HCT116 (cell line): Measurements from ENCODE around the gene DLG2. TPM values are rescaled to one million over a fixed set of nuclear protein-coding genes. Genes with fewer than 3 reads are reported as not detected.

ENCODE experiments used
- ATAC-seq: fragments of 200-7000 bp; cut with Tn5 transposase; 2 replicates; pipeline ENCODE4 v1.9.1; 2020; ENCODE audit warnings: mild to moderate bottlenecking, moderate library complexity
- BruUV-seq: library from RNA; stranded (reverse); fragments of 400-500 nt; replicated peaks from 2 replicates; lab custom pipeline; 2021; lab: Mats Ljungman, UMichigan
- CTCF ChIA-PET: fragments of 300-600 bp; sonication (Branson Sonifier 250); formaldehyde crosslinking; loops from one replicate; lab custom pipeline; 2021; ENCODE audit warnings: antibody characterized with exemption; lab: Charles Lee
- POLR2A ChIA-PET: fragments of 300-600, 350-600 bp; sonication (Branson Sonifier 250); formaldehyde crosslinking; loops from one replicate; lab custom pipeline; 2021; ENCODE audit warnings: antibody characterized with exemption; lab: Charles Lee
- RAD21 ChIA-PET, 2 experiments: fragments of 300-600 bp; sonication (Branson Sonifier 250); formaldehyde crosslinking; loops; one replicate each; lab custom pipeline; 2023; ENCODE audit warnings: low total read pairs in 2 of 2; ENCODE audit not compliant: uncharacterized antibody in 2 of 2, unreplicated experiment in 2 of 2, low non-redundant PET in 1 of 2; lab: Charles Lee
- DNase-seq: peaks from one replicate; pipeline ENCODE4 v3.0.0-alpha.2; 2010; ENCODE audit warnings: low read depth, low spot score
- H2AFZ ChIP-seq: fragments of 200-600 bp; shearing (Covaris generic), sonication (generic); 2 replicates; pipeline ENCODE4 v1.6.1; 2017; ENCODE audit warnings: low read depth, mixed run types, mixed read lengths, antibody characterized with exemption, low read length; ENCODE audit not compliant: poor library complexity, severe bottlenecking
- H3K27ac ChIP-seq: 2 replicates; pipeline ENCODE4 v1.5.1; 2012; ENCODE audit warnings: low read depth, low read length
- H3K27me3 ChIP-seq: fragments of 200-600 bp; sonication (generic); 2 replicates; pipeline ENCODE4 v1.6.1; 2016; ENCODE audit warnings: mixed run types, low read length, mixed read lengths; ENCODE audit not compliant: insufficient read depth
- H3K36me3 ChIP-seq, 2 experiments: fragments of 200-500 bp in 1 of 2; fragments of 200-600 bp in 1 of 2; sonication (Bioruptor generic) in 1 of 2; sonication (generic) in 1 of 2; 2 replicates each; pipeline versions ENCODE4 v1.5.1 to v1.6.1; 2014 to 2016; ENCODE audit warnings: low read length in 2 of 2, inconsistent platforms in 1 of 2, mixed read lengths in 1 of 2, mixed run types in 1 of 2; ENCODE audit not compliant: insufficient read depth in 2 of 2, control insufficient read depth in 1 of 2
- H3K4me1 ChIP-seq, 2 experiments: fragments of 200-600 bp in 1 of 2; sonication (generic) in 1 of 2; 2 replicates each; pipeline versions ENCODE4 v1.5.1 to v1.6.1; 2012 to 2017; ENCODE audit warnings: low read length in 2 of 2, inconsistent platforms in 1 of 2, mild to moderate bottlenecking in 1 of 2, mixed read lengths in 1 of 2, mixed run types in 1 of 2, moderate library complexity in 1 of 2; ENCODE audit not compliant: insufficient read depth in 2 of 2, control insufficient read depth in 1 of 2
- H3K4me2 ChIP-seq: fragments of 200-600 bp; sonication (generic); 2 replicates; pipeline ENCODE4 v1.6.1; 2017; ENCODE audit warnings: mixed run types, low read length, mixed read lengths
- H3K4me3 ChIP-seq, 2 experiments: fragments of 200-600 bp in 1 of 2; sonication (generic) in 1 of 2; replicated peaks in 1 of 2; 2 replicates each; pipeline ENCODE4 v1.5.1; 2011 to 2016; ENCODE audit warnings: low read length in 2 of 2, control low read depth in 1 of 2, low read depth in 1 of 2, mild to moderate bottlenecking in 1 of 2, mixed read lengths in 1 of 2, mixed run types in 1 of 2
- H3K79me2 ChIP-seq: fragments of 200-600 bp; sonication (generic); 2 replicates; pipeline ENCODE4 v1.6.1; 2017; ENCODE audit warnings: mild to moderate bottlenecking, mixed run types, low read length, moderate library complexity, mixed read lengths; ENCODE audit not compliant: insufficient read depth
- H3K9ac ChIP-seq: fragments of 200-600 bp; sonication (generic); 2 replicates; pipeline ENCODE4 v1.6.1; 2016; ENCODE audit warnings: low read length, mixed read lengths
- H3K9me2 ChIP-seq: fragments of 200-600 bp; sonication (generic), shearing (Covaris generic); 2 replicates; pipeline ENCODE4 v1.6.1; 2017; ENCODE audit warnings: mixed run types, mild to moderate bottlenecking, moderate library complexity; ENCODE audit not compliant: insufficient read depth
- H3K9me3 ChIP-seq, 2 experiments: fragments of 200-500 bp in 1 of 2; fragments of 200-600 bp in 1 of 2; sonication (Bioruptor generic) in 1 of 2; sonication (generic) in 1 of 2; 2 replicates each; pipeline ENCODE4 v1.6.1; 2014 to 2017; ENCODE audit warnings: low read length in 2 of 2, mixed read lengths in 2 of 2, inconsistent platforms in 1 of 2, low read depth in 1 of 2, mild to moderate bottlenecking in 1 of 2, mixed run types in 1 of 2, moderate library complexity in 1 of 2; ENCODE audit not compliant: control insufficient read depth in 1 of 2, insufficient read depth in 1 of 2
- H4K20me1 ChIP-seq: fragments of 200-600 bp; sonication (generic), shearing (Covaris generic); 2 replicates; pipeline ENCODE4 v1.6.1; 2017; ENCODE audit warnings: mixed run types, mild to moderate bottlenecking, moderate library complexity; ENCODE audit not compliant: insufficient read depth
- CBX3 ChIP-seq: IDR thresholded peaks from 2 replicates; pipeline ENCODE4 v1.6.1; 2012; ENCODE audit warnings: low read depth
- CEBPB ChIP-seq: IDR thresholded peaks from 2 replicates; pipeline ENCODE4 v1.6.1; 2012; ENCODE audit warnings: low read depth
- EGR1 ChIP-seq: IDR thresholded peaks from 2 replicates; pipeline ENCODE4 v1.6.1; 2012; ENCODE audit warnings: low read depth
- EZH2phosphoT487 ChIP-seq: fragments of 200-600 bp; IDR thresholded peaks from 2 replicates; pipeline ENCODE4 v1.6.1; 2018; ENCODE audit warnings: antibody characterized with exemption, borderline replicate concordance
- FOSL1 ChIP-seq: IDR thresholded peaks from 2 replicates; pipeline ENCODE4 v1.6.1; 2012; ENCODE audit warnings: low read depth
- JUND ChIP-seq: IDR thresholded peaks from 2 replicates; pipeline ENCODE4 v1.6.1; 2012
- POLR2A ChIP-seq: IDR thresholded peaks from 2 replicates; pipeline ENCODE4 v1.7.0; 2011; ENCODE audit warnings: borderline replicate concordance; ENCODE audit not compliant: insufficient read depth, insufficient read length; ENCODE audit errors: extremely low read depth
- SIN3A ChIP-seq: IDR thresholded peaks from 2 replicates; pipeline ENCODE4 v1.6.1; 2012; ENCODE audit warnings: low read depth
- ZFX ChIP-seq: fragments of 450-650 bp; IDR thresholded peaks from 2 replicates; pipeline ENCODE4 v1.6.1; 2017
- intact Hi-C: fragments of 100-400 bp; cut with micrococcal nuclease; formaldehyde crosslinking; loops from 2 replicates; pipeline ENCODE4 v1.10.0; 2022
- total RNA-seq: library from RNA; stranded (reverse); gene quantifications from one replicate; pipeline ENCODE4 v1.2.1, GENCODE V29; 2021; ENCODE audit not compliant: unreplicated experiment
- TF ChIP-seq, protein P1 (sequence below), 3 experiments: fragments of 200-600 bp in 1 of 3; sonication (generic) in 1 of 3; IDR thresholded peaks in 2 of 3; conservative IDR thresholded peaks in 1 of 3; 2 replicates each; pipeline ENCODE4 v1.5.1; 2012 to 2017; ENCODE audit warnings: low read depth in 2 of 3, low read length in 2 of 3, antibody characterized with exemption in 1 of 3, borderline replicate concordance in 1 of 3, control low read depth in 1 of 3, mild to moderate bottlenecking in 1 of 3, mixed read lengths in 1 of 3, mixed run types in 1 of 3, moderate library complexity in 1 of 3; ENCODE audit not compliant: insufficient read depth in 1 of 3
- TF ChIP-seq, protein P2 (sequence below): IDR thresholded peaks from 2 replicates; pipeline ENCODE4 v1.6.1; 2012; ENCODE audit warnings: low read depth
- TF ChIP-seq, protein P3 (sequence below): IDR thresholded peaks from 2 replicates; pipeline ENCODE4 v1.6.1; 2012

DLG2 gene
- total RNA-seq, 1 experiment from 2014 or later: 2.4 TPM

DNA sequence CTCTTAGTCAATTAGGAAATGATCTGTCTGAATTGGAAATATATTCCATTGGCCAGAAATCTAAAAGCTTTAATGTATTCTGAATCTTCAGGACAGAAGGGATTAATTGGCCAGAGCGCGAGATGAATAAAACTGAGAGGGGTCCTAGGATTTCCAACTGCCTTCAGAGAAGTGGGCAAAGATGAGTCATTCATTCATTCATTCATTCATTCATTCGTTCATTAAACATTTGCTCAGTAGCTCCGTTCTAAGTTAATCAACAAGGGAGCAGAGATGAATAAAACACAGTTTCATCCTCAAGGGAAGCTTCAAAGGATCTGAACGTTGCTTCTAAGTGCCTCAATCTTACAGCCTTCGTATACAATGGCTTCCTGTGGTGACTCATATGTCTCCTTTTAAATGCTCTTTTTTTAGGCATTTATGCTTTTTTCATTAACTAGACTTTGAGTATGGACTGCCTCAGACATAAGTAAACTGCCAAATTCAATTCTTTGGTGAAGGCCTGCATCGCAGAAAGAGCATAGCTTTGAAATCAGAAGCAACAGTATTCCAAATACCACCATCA, 1803.6 kb downstream of the DLG2 start:
- H2AFZ ChIP-seq: no peak overlapping the region
- CTCF ChIA-PET: no interaction called here

More for the DNA sequence above, 1803.6 kb downstream of the DLG2 start:
- DNase-seq (no peak), ATAC-seq (no peak)
- H3K27ac ChIP-seq: no peak overlapping the region
- H3K9me2 ChIP-seq: no peaks in the 10 kb centered on the region
- intact Hi-C loops: loop anchor here (5.0 to 10.0 kb wide), 2 partner anchors 891 to 1046 kb away; no protein-coding TSS in a partner anchor
- POLR2A ChIA-PET: no interaction called here
- TF ChIP-seq EZH2phosphoT487 (no peak), POLR2A (no peak), CEBPB (no peak), ZFX (no peak), CBX3 (no peak), SIN3A (no peak), FOSL1 (no peak), EGR1 (no peak), JUND (no peak)
- TF ChIP-seq, protein P1, sequence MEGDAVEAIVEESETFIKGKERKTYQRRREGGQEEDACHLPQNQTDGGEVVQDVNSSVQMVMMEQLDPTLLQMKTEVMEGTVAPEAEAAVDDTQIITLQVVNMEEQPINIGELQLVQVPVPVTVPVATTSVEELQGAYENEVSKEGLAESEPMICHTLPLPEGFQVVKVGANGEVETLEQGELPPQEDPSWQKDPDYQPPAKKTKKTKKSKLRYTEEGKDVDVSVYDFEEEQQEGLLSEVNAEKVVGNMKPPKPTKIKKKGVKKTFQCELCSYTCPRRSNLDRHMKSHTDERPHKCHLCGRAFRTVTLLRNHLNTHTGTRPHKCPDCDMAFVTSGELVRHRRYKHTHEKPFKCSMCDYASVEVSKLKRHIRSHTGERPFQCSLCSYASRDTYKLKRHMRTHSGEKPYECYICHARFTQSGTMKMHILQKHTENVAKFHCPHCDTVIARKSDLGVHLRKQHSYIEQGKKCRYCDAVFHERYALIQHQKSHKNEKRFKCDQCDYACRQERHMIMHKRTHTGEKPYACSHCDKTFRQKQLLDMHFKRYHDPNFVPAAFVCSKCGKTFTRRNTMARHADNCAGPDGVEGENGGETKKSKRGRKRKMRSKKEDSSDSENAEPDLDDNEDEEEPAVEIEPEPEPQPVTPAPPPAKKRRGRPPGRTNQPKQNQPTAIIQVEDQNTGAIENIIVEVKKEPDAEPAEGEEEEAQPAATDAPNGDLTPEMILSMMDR (IDR thresholded peaks at IDR 0.05 in 2 of 3, conservative IDR thresholded peaks at IDR 0.05 in 1 of 3; ENCODE audit: borderline replicate concordance in 1 of 3, insufficient read depth in 1 of 3, low read depth in 2 of 3, low read length in 2 of 3): no peak
- TF ChIP-seq, protein P2, sequence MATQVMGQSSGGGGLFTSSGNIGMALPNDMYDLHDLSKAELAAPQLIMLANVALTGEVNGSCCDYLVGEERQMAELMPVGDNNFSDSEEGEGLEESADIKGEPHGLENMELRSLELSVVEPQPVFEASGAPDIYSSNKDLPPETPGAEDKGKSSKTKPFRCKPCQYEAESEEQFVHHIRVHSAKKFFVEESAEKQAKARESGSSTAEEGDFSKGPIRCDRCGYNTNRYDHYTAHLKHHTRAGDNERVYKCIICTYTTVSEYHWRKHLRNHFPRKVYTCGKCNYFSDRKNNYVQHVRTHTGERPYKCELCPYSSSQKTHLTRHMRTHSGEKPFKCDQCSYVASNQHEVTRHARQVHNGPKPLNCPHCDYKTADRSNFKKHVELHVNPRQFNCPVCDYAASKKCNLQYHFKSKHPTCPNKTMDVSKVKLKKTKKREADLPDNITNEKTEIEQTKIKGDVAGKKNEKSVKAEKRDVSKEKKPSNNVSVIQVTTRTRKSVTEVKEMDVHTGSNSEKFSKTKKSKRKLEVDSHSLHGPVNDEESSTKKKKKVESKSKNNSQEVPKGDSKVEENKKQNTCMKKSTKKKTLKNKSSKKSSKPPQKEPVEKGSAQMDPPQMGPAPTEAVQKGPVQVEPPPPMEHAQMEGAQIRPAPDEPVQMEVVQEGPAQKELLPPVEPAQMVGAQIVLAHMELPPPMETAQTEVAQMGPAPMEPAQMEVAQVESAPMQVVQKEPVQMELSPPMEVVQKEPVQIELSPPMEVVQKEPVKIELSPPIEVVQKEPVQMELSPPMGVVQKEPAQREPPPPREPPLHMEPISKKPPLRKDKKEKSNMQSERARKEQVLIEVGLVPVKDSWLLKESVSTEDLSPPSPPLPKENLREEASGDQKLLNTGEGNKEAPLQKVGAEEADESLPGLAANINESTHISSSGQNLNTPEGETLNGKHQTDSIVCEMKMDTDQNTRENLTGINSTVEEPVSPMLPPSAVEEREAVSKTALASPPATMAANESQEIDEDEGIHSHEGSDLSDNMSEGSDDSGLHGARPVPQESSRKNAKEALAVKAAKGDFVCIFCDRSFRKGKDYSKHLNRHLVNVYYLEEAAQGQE: no peak
- TF ChIP-seq, protein P3, sequence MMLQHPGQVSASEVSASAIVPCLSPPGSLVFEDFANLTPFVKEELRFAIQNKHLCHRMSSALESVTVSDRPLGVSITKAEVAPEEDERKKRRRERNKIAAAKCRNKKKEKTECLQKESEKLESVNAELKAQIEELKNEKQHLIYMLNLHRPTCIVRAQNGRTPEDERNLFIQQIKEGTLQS: no peak
- no peaks in the 10 kb centered on the region for H3K36me3 ChIP-seq
- no peak overlapping the region for H3K4me2 ChIP-seq
- H3K27me3 ChIP-seq: peaks cover 21% of the 10 kb centered on the region
- RAD21 ChIA-PET: no interaction called here
- no peaks in the 10 kb centered on the region; a peak in 1 of 4 replicates for H3K4me1 ChIP-seq
- H3K9me3 ChIP-seq: no peaks in the 10 kb centered on the region
- no TSS peak for BruUV-seq
- no peak overlapping the region for H3K9ac ChIP-seq
- H3K4me3 ChIP-seq: no peak overlapping the region
- H3K79me2 ChIP-seq: no peaks in the 10 kb centered on the region
- H4K20me1 ChIP-seq: no peaks in the 10 kb centered on the region
